ENCODE measurements around the gene BUB1B. TPM values are rescaled to one million over a fixed set of nuclear protein-coding genes. Genes with fewer than 3 reads are reported as not detected.

Gene BUB1B
- polyA plus RNA-seq, 1 of the 3 experiments (the other 2 are of a cell fraction): 12.6 TPM

- Histone ChIP-seq H3K9me3 (no peaks in the 10 kb centered on the region), H2AFZ (ENCODE audit: low read depth) (no peak overlapping the region), H3K4me1 (ENCODE audit: control insufficient read depth in 1 of 2, insufficient read depth in 2 of 2, low read depth in 1 of 2, low read length in 1 of 2) (peaks cover 5 to 24% of the 10 kb centered on the region in 2 experiments; a peak in 2 of 4 replicates), H3K9ac (no peak overlapping the region), H3K27me3 (ENCODE audit: insufficient read depth) (peaks cover 8% of the 10 kb centered on the region), H3K79me2 (ENCODE audit: insufficient read depth) (no peaks in the 10 kb centered on the region), H3K36me3 (replicated peaks in 1 of 2; ENCODE audit: control insufficient read depth in 1 of 2, insufficient read depth in 2 of 2, low read length in 1 of 2) (no peaks in the 10 kb centered on the region), H4K20me1 (ENCODE audit: insufficient read depth) (peaks cover 5% of the 10 kb centered on the region; the same call in 1 of the 2 replicates), H3K27ac (ENCODE audit: low read depth in 2 of 2, low read length in 1 of 2) (no peak overlapping the region), H3K4me3 (ENCODE audit: low read depth in 2 of 2, low read length in 1 of 2) (no peak overlapping the region), H3F3A (replicated peaks; ENCODE audit: insufficient read depth) (peaks cover 4% of the 10 kb centered on the region), H3K9me2 (no peaks in the 10 kb centered on the region), H3K4me2 (no peak overlapping the region)
- 96% methylated on average over 9 of the region's 10 CpGs for WGBS (ENCODE audit: low lambda C conversion rate)
- ChIA-PET POLR2A (interaction anchor here (1.5 to 1.8 kb wide), 2 partner anchors 10 to 39 kb away, joined by 3 to 4 read pairs; no protein-coding TSS in a partner anchor), CTCF (interaction anchor here (0.5 to 34.5 kb wide), 10 partner anchors 9 to 195 kb away, joined by 3 to 720 read pairs (median 4); partner anchors contain the start of genes ANKRD63 and PLCB2)
- TF ChIP-seq FOXM1 (IDR thresholded peaks at IDR 0.05; ENCODE audit: low read depth) (no peak), RFX5 (IDR thresholded peaks at IDR 0.05; ENCODE audit: low read length) (no peak), NFIC (IDR thresholded peaks at IDR 0.05; ENCODE audit: borderline replicate concordance) (no peak), SMC3 (IDR thresholded peaks at IDR 0.05; ENCODE audit: low read depth, low read length) (no peak), ELF1 (IDR thresholded peaks at IDR 0.05) (no peak), USF2 (IDR thresholded peaks at IDR 0.05; ENCODE audit: borderline replicate concordance, low read depth, low read length) (no peak), TAF1 (IDR thresholded peaks at IDR 0.05; ENCODE audit: borderline replicate concordance, low read depth, low read length) (no peak), IRF3 (IDR thresholded peaks at IDR 0.05; ENCODE audit: low read depth, low read length) (no peak), YY1 (IDR thresholded peaks at IDR 0.05; ENCODE audit: low read depth) (no peak), MAX (IDR thresholded peaks at IDR 0.05; ENCODE audit: low read depth) (no peak), FOSL2 (IDR thresholded peaks at IDR 0.05; ENCODE audit: borderline replicate concordance, low read depth) (no peak), GABPA (IDR thresholded peaks at IDR 0.05; ENCODE audit: low read depth) (no peak), MXI1 (IDR thresholded peaks at IDR 0.05; ENCODE audit: low read depth, low read length) (no peak), REST (IDR thresholded peaks at IDR 0.05; ENCODE audit: low read depth, low read length) (no peak), RXRA (IDR thresholded peaks at IDR 0.05; ENCODE audit: borderline replicate concordance, low read depth) (no peak), SIN3A (IDR thresholded peaks at IDR 0.05; ENCODE audit: borderline replicate concordance, low read depth, low read length) (no peak), POLR2AphosphoS5 (IDR thresholded peaks at IDR 0.05; ENCODE audit: low read depth, low read length) (no peak), RAD21 (IDR thresholded peaks at IDR 0.05; ENCODE audit: low read length) (no peak), PBX3 (IDR thresholded peaks at IDR 0.05) (no peak), CTCF (IDR thresholded peaks at IDR 0.05) (no peak)
- no peak for DNase-seq
Observed at GRCh38 chr15:40240619-40241221, 79.9 kb downstream of the BUB1B start.
